Left renal pelvis (tissue), 4 donors: Measurements from ENCODE around the gene AMPH. TPM values are rescaled to one million over a fixed set of nuclear protein-coding genes. Genes with fewer than 3 reads are reported as not detected.

ENCODE experiments used
- DNase-seq, 4 donors: peaks; one replicate each; pipeline ENCODE4 v3.0.0-alpha.2; 2013; ENCODE audit warnings: low read depth in 4 of 4, low spot score in 3 of 4
- polyA plus RNA-seq, 4 donors: library from polyadenylated mRNA; unstranded; fragments of 120-200 nt; gene quantifications; one replicate each; pipeline ENCODE4 v1.2.1, GENCODE V29; 2013; ENCODE audit not compliant: insufficient read length in 4 of 4

Gene AMPH
- polyA plus RNA-seq, 4 donors, result 15.3 to 18.8 (median 17.3) TPM

GRCh38 chr7:38548605-38549004, 82.6 kb downstream of the AMPH start:
- DNase-seq, result no peak

DNA sequence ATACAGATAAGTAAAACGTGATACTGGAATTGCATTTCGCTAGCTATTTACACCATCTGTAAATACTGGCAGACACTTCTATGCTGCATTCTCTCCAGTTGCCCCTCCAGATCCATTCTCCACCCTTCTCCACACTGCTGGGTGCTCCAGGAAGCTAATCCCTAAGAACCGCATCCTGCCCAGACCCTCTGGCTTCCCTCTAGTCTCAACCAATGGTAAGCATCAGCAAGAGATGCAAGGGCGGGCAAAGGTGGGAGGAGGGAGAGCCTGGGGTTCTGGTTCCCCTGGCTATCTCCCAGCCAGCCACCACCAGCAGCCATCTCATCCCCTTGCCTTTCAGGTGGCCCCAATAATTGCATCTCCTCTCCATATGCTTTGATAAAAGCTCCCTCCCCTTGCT, 84.4 kb downstream of the AMPH start:
- DNase-seq, result no peak

GRCh38 chr7:38545977-38546376, 85.2 kb downstream of the AMPH start:
- DNase-seq, result no peak

DNA sequence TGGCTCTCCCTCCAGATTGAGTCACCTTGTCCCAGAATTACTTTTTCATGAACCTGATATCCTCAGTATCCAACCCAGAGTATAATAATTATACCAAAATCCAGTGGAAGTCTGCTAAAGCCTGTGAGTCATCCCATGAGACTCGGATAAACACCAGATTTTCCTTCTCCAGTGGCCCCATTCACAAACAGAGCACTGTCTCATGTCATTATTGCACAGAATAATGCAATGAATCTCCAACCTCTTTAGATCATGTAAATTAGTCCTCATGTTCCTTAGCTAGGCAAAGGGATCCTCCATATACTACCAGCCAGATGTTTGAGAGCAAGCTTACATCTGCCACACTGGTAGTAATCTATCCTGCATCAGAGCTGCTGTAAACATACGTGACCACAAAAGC, 89.0 kb downstream of the AMPH start:
- DNase-seq, result no peak

DNA sequence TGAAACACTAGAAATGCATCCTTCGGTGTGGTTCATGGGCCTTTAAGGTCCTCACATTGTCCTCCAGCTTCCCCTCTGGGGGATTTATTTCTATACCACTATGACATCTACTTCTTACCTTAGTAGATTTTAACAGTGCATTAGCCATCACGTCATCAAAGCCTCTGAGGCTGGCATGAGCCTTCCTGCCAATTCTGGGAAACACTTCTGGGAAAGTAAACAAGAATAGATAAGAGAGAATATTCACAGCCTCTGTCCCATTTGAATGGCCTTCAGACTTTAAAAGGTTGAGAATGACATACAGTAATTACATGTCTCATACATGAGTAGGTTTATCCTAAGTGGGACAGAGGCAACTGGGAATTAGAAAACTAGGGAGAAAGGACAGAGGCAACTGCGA, 89.7 kb downstream of the AMPH start:
- DNase-seq, result no peak

GRCh38 chr7:38539477-38540081, 91.6 kb downstream of the AMPH start:
- DNase-seq, result no peak

DNA sequence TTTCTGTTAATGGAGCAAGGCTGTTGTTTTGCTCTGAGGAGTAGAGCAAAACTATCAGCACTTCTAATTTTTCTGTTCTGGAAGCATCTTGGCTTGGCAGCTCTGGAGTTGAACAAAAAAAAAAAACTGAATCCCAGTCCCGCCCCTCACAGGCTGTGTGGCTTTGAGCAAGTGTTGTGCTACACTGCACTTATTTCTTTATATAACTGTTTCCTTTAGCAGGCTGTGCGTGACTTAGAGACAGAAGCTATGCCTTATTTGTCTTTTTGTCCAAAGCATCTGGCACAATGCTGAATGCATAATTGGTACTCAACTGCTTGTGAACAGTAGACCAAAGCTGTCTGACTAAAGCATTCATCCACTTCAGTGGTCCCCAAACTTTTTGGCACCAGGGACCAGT, 96.1 kb downstream of the AMPH start:
- no peak for DNase-seq

- no peak for DNase-seq
Observed at GRCh38 chr7:38525857-38526256, 105.3 kb downstream of the AMPH start.

GRCh38 chr7:38524786-38525185, 106.4 kb downstream of the AMPH start:
- DNase-seq, result no peak

- no peak for DNase-seq
Observed at GRCh38 chr7:38520741-38521140, 110.4 kb downstream of the AMPH start.

DNA sequence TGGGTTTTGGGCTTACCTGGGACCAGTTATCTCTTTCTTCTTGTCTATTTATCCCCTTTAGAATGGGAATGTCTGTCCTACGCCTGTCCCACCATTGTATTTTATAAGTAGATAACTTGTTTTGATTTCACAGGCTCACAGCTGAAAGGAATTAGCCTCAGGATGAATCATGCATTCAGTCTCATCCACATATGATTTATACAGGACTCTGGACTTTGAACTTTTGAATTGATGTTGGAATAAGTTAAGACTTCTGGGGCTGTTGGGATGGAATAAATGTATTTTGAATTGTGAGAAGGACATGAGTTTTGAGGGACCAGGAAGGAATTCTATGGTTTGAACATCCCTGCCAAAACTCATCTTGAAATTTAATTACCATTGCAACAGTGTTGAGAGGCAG, 112.6 kb downstream of the AMPH start:
- no peak for DNase-seq

DNA sequence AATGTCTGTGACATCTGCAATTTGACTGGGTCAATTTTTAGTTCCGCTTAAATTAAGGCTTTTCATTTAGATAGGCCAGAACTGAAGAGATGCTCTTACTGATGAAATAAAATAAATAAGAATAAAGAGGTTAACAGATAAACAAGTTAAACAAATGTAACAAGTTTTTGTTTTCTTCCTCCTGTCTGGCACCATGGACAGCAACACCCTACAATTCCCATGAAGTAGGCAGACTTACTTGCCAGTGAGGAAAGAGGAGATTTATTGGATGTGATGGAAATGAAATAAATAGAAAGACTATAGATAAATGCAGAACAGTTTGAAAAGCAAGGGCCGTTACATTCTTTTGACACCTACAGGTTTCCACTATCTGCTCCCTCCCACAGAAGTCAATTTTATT, 118.5 kb downstream of the AMPH start:
- DNase-seq, result no peak

- no peak for DNase-seq
Observed at GRCh38 chr7:38512291-38512690, 118.9 kb downstream of the AMPH start.

DNA sequence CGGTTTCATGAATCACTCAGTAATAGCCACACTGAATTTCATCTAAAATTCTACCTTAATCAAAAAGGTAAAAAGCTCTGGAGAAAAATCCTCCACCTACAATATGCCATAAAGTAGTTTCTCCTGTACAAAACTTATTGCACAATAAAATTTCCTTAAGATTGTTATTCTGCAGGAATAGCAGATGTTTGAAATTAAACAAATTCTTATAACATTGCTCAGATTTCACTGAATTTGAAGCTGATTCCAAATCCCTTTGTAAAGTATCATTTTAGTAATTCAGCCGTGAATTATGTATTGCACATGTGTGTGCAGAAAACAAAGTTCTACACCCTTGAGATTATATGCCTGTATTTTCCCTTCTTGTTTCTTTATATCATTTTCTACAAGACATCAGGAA, 123.8 kb downstream of the AMPH start:
- no peak for DNase-seq

DNA sequence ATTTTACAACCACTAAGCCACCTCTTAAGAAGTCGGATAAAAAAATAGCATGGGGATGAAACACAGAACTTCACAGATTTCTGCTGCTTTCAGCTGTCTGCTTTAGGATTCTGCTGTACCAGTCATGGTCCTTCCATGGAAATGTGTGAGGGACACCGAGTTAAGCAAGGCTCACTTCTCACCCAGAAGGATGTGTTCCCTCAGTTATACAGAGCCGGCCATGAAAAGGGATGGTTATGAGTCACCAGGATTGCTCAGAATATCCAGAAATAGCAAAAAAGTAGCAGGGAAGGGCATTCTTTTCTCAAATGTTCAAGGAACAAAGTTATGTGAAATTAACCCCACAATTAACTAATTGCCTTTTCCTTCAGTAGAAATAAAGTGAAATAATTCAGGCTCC, 124.4 kb downstream of the AMPH start:
- no peak for DNase-seq

DNA sequence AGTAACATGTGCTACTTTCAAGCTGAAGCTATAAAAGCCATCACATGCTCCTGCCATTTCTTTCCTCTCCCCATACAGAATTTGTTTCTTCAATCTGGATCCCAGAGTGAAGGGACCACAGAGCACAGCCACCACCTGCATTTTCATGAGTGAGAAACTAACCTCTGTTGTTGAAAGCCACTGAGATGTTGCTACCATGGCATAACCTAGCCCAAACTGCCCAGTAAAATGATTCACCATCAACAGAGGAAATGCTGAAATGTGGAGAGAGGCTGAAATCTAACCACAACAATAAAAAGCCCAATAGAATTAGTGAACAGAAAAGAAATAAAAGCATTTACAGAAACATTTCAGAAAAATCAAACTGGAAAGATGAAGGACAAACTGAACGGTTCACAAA, 125.2 kb downstream of the AMPH start:
- DNase-seq, result no peak

DNA sequence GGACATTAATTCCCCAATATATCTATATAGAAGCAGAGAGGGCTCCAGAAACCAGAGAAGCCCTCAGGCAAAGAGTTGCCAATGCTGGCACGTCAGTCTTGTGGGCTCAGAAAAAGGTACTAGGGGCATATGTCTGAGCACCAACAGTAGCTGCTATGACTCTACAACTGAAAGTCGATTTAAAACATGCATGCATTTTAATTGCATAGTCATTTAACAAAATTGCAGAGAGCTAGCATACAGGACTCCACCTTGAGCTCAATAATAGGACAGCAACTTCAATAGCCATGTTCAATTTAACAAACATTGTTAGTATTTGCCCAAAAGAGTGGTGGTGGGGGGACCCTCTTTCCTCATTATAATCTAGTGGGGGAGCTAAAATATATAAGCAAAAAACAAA, 126.5 kb downstream of the AMPH start:
- DNase-seq, result no peak

- DNase-seq, result no peak
Observed at GRCh38 chr7:38502848-38503247, 128.3 kb downstream of the AMPH start.

DNA sequence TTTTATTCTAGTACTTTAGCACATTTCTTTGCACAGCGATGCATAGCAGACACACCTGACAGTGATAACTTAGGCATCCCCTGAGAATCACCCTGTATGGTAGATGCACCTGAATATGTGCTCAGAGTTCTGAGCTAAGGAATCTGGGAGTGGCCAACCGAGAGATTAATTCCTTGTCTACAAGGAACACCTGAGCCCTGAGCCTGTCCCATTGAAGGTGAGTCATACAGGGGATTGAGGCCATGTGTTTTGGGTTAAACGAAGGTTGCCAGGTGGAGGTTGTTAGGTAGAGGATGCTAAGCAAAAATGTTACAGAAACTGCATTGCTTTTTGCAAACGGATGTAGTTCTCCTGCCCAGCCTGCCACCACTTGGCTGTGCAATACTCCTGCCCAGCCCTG, 128.9 kb downstream of the AMPH start:
- DNase-seq, result no peak

DNA sequence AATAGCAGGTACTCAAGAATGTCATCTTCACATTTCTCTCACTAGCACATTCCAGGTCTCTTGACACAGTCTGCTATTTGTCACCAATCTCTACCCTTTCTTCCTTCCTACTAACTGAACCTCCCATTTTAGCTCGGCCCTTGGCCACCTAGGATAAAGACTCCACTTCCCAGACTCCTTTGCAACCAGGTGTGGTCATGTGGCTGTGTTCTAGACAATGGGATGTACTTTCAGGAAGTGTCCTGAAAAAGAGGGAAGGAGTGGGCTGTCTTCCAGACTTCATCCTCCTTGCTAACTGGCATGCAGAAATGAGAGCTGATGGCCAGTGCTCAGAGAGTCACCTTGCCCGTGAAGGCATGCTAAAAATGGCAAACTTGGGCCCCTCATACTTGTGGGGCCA, 139.2 kb downstream of the AMPH start:
- no peak for DNase-seq

GRCh38 chr7:38482521-38482920, 148.7 kb downstream of the AMPH start:
- DNase-seq, result no peak

DNA sequence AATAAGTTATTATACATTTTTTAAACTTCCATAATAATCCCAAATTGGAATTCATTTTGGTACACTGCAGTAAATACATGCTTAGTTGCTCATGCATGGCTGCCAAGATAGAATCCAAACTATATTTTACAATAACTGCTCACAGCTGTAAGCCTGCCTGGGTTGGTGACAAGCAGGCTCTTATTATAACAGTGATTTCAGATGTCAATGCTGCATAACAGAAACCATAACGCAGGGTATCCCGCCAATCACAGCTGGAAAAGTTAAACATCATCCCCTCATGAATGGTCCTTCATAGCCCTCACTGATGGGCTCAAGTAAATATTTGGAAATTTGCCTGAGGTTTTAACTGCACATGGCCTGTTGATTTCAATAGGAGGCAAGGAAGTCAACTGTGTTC, 149.8 kb downstream of the AMPH start:
- DNase-seq, result no peak

DNA sequence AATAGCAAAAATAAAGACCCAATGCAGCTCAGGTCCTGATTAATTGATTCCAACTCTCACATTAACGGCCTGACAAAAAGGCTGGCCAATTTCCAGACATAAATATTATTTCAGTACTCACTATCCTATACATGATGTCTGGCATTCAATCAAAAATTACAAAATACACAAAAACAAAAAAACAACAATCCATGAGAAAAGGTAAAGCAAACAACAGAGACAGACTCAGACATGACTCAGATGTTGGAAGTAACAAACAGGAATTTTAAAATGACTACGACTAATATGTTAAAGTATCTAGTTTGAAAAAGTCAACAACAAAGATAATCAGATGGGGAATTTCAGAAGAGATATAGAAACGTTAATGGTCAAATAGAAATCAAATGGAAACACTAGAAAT, 152.8 kb downstream of the AMPH start:
- DNase-seq, result no peak
